Measurements from ENCODE around the gene POLN.

GRCh38 chr4:2116687-2117400, 125.1 kb downstream of the POLN start:
- no peak for TF ChIP-seq EZH2 (IDR thresholded peaks at IDR 0.05; ENCODE audit: low read depth, unreplicated experiment)
- TF ChIP-seq POLR2AphosphoS5 (IDR thresholded peaks at IDR 0.05; ENCODE audit: low read depth) = no peak
- TF ChIP-seq REST (IDR thresholded peaks at IDR 0.05; ENCODE audit: unreplicated experiment) = no peak
